Natural killer cell (primary cell): ENCODE data around the gene SPATA32. TPM values are rescaled to one million over a fixed set of nuclear protein-coding genes. Genes with fewer than 3 reads are reported as not detected.

ENCODE experiments used
- ATAC-seq, 3 donors: fragments of 150-1000 bp in 2 of 3; fragments of 200-7000 bp in 1 of 3; cut with Tn5 transposase; 1 replicate in 1 of 3; 2 replicates in 2 of 3; pipeline ENCODE4 v1.10.0; 2021; ENCODE audit warnings: mild to moderate bottlenecking in 2 of 3, moderate library complexity in 2 of 3
- DNase-seq, 2 donors: peaks; one replicate each; pipeline versions ENCODE4 v3.0.0 to v3.0.0-alpha.2; 2013 to 2021; ENCODE audit warnings: mixed read lengths in 1 of 2
- H3K27ac ChIP-seq: one replicate; pipeline ENCODE4 v1.5.1; 2013; ENCODE audit warnings: mild to moderate bottlenecking, low read length
- H3K27me3 ChIP-seq: one replicate; pipeline ENCODE4 v1.6.1; 2013; ENCODE audit warnings: low read length; ENCODE audit not compliant: control insufficient read depth, insufficient read depth
- H3K36me3 ChIP-seq: one replicate; pipeline ENCODE4 v1.6.1; 2013; ENCODE audit warnings: low read length; ENCODE audit not compliant: control insufficient read depth, insufficient read depth
- H3K4me1 ChIP-seq: one replicate; pipeline ENCODE4 v1.6.1; 2013; ENCODE audit warnings: low read length; ENCODE audit not compliant: control insufficient read depth, insufficient read depth
- H3K4me3 ChIP-seq: one replicate; pipeline ENCODE4 v1.5.1; 2013; ENCODE audit warnings: low read length
- H3K9me3 ChIP-seq: one replicate; pipeline ENCODE4 v1.6.1; 2013; ENCODE audit warnings: low read length; ENCODE audit not compliant: control insufficient read depth, insufficient read depth
- H3K27ac Mint-ChIP-seq, 2 donors: one replicate each; pipeline ENCODE4 v1.8.0; 2022; ENCODE audit warnings: mild to moderate bottlenecking in 2 of 2, mixed read lengths in 2 of 2, moderate library complexity in 1 of 2
- H3K27me3 Mint-ChIP-seq, 2 donors: one replicate each; pipeline ENCODE4 v1.8.0; 2022; ENCODE audit warnings: low read depth in 2 of 2, mixed read lengths in 2 of 2
- H3K36me3 Mint-ChIP-seq: one replicate; pipeline ENCODE4 v1.8.0; 2022; ENCODE audit warnings: mixed read lengths
- H3K4me1 Mint-ChIP-seq, 2 donors: one replicate each; pipeline ENCODE4 v1.8.0; 2022; ENCODE audit warnings: mixed read lengths in 2 of 2
- H3K4me3 Mint-ChIP-seq: one replicate; pipeline ENCODE4 v1.8.0; 2022; ENCODE audit warnings: mild to moderate bottlenecking, moderate library complexity, mixed read lengths
- H3K9me3 Mint-ChIP-seq, 2 donors: one replicate each; pipeline ENCODE4 v1.8.0; 2022; ENCODE audit warnings: mixed read lengths in 2 of 2
- WGBS: methylation state at CpG from one replicate; pipeline ENCODE4 v1.1.7; 2013; ENCODE audit warnings: missing lambda C conversion rate; ENCODE audit not compliant: insufficient coverage; 5-methylcytosine and 5-hydroxymethylcytosine counted together
- intact Hi-C: fragments of 100-400 bp; cut with micrococcal nuclease; formaldehyde crosslinking; loops from one replicate; pipeline ENCODE4 v1.14.2; 2022
- total RNA-seq, 4 donors: library from RNA; stranded (reverse); fragments of 120-200 nt in 1 of 4; gene quantifications; one replicate each; pipeline versions ENCODE4 v1.2.3 to v1.2.4, GENCODE V29; 2013 to 2022
- TF ChIP-seq, protein P1 (sequence below): fragments of 200-600 bp; IDR thresholded peaks from one replicate; pipeline ENCODE4 v1.8.0; 2022; ENCODE audit warnings: antibody characterized with exemption

SPATA32 gene
- total RNA-seq, 3 donors from 2014 or later (not counting 1 experiment from before 2014, with no cell fraction given), result 0.43 TPM; not detected in 2

DNA sequence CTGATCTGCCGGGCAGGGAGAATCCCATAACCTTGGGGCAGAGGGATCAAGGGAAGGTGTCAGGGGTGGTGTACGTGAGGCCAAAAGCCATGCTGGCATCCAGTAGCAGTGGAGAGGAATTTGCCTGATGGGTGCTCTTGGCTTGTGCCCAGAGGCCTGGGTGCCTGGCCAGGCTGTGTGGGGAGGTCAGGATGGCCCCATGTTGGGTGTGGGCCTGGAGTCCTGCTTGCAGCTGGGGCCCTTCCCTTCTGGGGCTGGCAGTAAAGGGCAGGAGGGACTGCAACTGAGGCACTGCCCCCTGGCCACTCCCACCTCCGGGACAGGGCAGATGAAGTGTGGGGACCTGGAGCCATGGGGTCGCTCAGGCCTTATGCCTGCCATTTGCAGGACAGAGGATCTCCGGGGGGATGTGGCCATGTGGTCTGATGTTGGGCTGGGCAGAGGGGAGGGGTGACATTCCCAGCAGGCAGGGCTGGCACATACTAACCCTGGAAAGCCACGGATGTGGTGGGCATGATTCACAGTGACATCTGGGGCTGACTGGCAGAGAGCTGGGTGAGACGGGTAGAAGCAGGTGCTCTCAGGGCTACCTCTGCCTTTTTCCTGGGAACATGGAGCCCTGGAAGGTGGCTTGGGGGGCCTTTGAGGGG is 36.7 kb downstream of the SPATA32 start:
- TF ChIP-seq, protein P1, sequence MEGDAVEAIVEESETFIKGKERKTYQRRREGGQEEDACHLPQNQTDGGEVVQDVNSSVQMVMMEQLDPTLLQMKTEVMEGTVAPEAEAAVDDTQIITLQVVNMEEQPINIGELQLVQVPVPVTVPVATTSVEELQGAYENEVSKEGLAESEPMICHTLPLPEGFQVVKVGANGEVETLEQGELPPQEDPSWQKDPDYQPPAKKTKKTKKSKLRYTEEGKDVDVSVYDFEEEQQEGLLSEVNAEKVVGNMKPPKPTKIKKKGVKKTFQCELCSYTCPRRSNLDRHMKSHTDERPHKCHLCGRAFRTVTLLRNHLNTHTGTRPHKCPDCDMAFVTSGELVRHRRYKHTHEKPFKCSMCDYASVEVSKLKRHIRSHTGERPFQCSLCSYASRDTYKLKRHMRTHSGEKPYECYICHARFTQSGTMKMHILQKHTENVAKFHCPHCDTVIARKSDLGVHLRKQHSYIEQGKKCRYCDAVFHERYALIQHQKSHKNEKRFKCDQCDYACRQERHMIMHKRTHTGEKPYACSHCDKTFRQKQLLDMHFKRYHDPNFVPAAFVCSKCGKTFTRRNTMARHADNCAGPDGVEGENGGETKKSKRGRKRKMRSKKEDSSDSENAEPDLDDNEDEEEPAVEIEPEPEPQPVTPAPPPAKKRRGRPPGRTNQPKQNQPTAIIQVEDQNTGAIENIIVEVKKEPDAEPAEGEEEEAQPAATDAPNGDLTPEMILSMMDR, result no peak
- H3K36me3 Mint-ChIP-seq, result no peaks in the 10 kb centered on the region
- intact Hi-C loops, result loop anchor here (10.0 kb wide), 1 partner anchor 1860 kb away; no protein-coding TSS in a partner anchor
- no peaks in the 10 kb centered on the region for H3K9me3 Mint-ChIP-seq
- peaks cover 84% of the 10 kb centered on the region for H3K4me1 ChIP-seq
- peak; percentile 47 to 72 for DNase-seq
- H3K4me3 ChIP-seq, result peak overlapping the region; percentile 92
- peak overlapping the region; percentile 99 for H3K27ac Mint-ChIP-seq
- 5% methylated on average over 7 of the region's 7 CpGs for WGBS
- H3K27ac ChIP-seq, result peak overlapping the region; percentile 94
- no peak for ATAC-seq
- H3K27me3 Mint-ChIP-seq, result no peaks in the 10 kb centered on the region
- no peaks in the 10 kb centered on the region for H3K9me3 ChIP-seq
- no peaks in the 10 kb centered on the region for H3K36me3 ChIP-seq
- peaks cover 80 to 89% of the 10 kb centered on the region in 2 donors for H3K4me1 Mint-ChIP-seq
- H3K27me3 ChIP-seq, result no peaks in the 10 kb centered on the region
- peak overlapping the region; percentile 98 for H3K4me3 Mint-ChIP-seq

- WGBS, result 11% methylated on average over 9 of the region's 9 CpGs
- Mint-ChIP-seq H3K27me3 (no peaks in the 10 kb centered on the region), H3K4me1 (peaks cover 80 to 89% of the 10 kb centered on the region in 2 donors), H3K36me3 (no peaks in the 10 kb centered on the region), H3K4me3 (peak overlapping the region; percentile 98), H3K27ac (peak overlapping the region; percentile 99), H3K9me3 (no peaks in the 10 kb centered on the region)
- TF ChIP-seq, protein P1, result no peak
- intact Hi-C loops, result loop anchor here (10.0 kb wide), 1 partner anchor 1860 kb away; no protein-coding TSS in a partner anchor
- Histone ChIP-seq H3K27ac (peak overlapping the region; percentile 94), H3K36me3 (no peaks in the 10 kb centered on the region), H3K4me3 (peak overlapping the region; percentile 92), H3K4me1 (peaks cover 84% of the 10 kb centered on the region), H3K27me3 (no peaks in the 10 kb centered on the region), H3K9me3 (no peaks in the 10 kb centered on the region)
- no peak for ATAC-seq
- peak; percentile 34 to 65 for DNase-seq
Measured at GRCh38 chr17:45224671-45225050, 37.2 kb downstream of the SPATA32 start.

DNA sequence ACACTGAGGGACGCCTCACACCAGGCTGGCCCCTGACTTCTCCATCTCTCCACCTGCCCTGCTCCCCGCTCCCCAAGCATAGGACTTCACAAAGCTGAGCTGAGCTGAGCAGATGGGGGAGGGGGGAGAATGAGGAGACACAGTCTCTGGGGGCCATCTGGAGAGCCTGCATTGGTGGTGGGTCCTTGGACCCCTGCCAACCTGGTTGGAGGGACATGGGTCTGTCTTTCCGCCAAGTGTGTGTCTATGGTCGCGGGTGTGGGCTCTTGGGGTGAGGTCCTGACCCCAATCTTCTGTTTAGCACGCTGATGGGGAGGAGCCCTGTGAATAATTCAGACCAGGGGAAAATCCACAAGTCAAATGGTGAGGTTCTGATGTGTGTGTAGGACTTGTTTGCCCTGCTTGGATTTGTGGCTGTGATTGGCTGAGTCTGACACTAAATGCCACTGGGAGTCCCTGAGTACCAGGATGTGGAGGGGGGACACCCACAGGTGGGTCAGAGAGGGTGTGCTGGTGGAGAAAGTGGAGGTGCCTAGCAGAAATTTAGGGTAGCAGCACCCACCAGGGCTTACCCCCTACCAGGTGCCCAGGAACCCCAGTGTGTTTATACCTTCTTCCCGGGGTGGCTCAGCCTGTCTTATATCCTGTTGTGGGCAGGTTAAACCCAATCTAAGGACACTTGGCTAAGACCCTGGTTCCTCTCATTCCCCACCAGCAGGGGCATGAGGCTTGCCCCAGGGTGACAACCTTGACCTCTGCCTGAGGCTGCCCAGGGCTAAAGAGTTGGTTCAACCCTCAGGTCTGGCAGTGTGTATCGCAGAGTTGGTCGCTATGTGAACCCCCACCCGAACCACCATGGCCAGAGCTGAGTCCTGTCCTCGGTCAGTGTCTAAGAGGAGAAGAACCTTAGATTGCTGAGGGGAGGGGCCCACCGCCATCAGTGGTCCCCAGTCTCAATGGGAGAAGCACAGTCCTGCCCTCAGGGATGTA is 38.1 kb downstream of the SPATA32 start:
- H3K36me3 ChIP-seq, result no peaks in the 10 kb centered on the region
- H3K36me3 Mint-ChIP-seq, result no peaks in the 10 kb centered on the region
- DNase-seq (peak; percentile 68 to 82), ATAC-seq (peak; percentile 34 to 50 (median 36))
- H3K27ac ChIP-seq, result peak overlapping the region; percentile 94
- no peaks in the 10 kb centered on the region for H3K9me3 ChIP-seq
- no peaks in the 10 kb centered on the region for H3K27me3 ChIP-seq
- 4% methylated on average over 11 of the region's 12 CpGs for WGBS
- peak overlapping the region; percentile 92 for H3K4me3 ChIP-seq
- peak overlapping the region; percentile 99 for H3K27ac Mint-ChIP-seq
- intact Hi-C loops, result loop anchor here (10.0 kb wide), 1 partner anchor 1859 kb away; no protein-coding TSS in a partner anchor
- H3K4me1 Mint-ChIP-seq, result peaks cover 79 to 88% of the 10 kb centered on the region in 2 donors
- peaks cover 84% of the 10 kb centered on the region for H3K4me1 ChIP-seq
- H3K9me3 Mint-ChIP-seq, result no peaks in the 10 kb centered on the region
- TF ChIP-seq, protein P1, result no peak
- peak overlapping the region; percentile 98 for H3K4me3 Mint-ChIP-seq
- no peaks in the 10 kb centered on the region for H3K27me3 Mint-ChIP-seq
